ENCODE data around the gene TMEM107.

TMEM107 gene

GRCh38 chr17:8159459-8160223 lies 16.5 kb downstream of the TMEM107 start:
- TF ChIP-seq CTCF (conservative IDR thresholded peaks at IDR 0.05; ENCODE audit: low read depth, low read length), result no peak
- no peak for DNase-seq (ENCODE audit: low read depth)
- no peak overlapping the region for H3K4me3 ChIP-seq (ENCODE audit: low read length)

GRCh38 chr17:8159032-8159400 lies 17.2 kb downstream of the TMEM107 start:
- no peak for DNase-seq (ENCODE audit: low read depth)
- no peak for TF ChIP-seq CTCF (conservative IDR thresholded peaks at IDR 0.05; ENCODE audit: low read depth, low read length)
- no peak overlapping the region for H3K4me3 ChIP-seq (ENCODE audit: low read length)

GRCh38 chr17:8158267-8159031 lies 17.7 kb downstream of the TMEM107 start:
- peak; percentile 83 for TF ChIP-seq CTCF (conservative IDR thresholded peaks at IDR 0.05; ENCODE audit: low read depth, low read length)
- DNase-seq (ENCODE audit: low read depth), result no peak
- no peak overlapping the region for H3K4me3 ChIP-seq (ENCODE audit: low read length)

GRCh38 chr17:8156246-8156992 lies 19.8 kb downstream of the TMEM107 start:
- H3K4me3 ChIP-seq (ENCODE audit: low read length), result peak overlapping the region; percentile 72
- TF ChIP-seq CTCF (conservative IDR thresholded peaks at IDR 0.05; ENCODE audit: low read depth, low read length), result no peak
- DNase-seq (ENCODE audit: low read depth), result peak; percentile 100

- DNase-seq (ENCODE audit: low read depth), result no peak
- TF ChIP-seq CTCF (conservative IDR thresholded peaks at IDR 0.05; ENCODE audit: low read depth, low read length), result no peak
- H3K4me3 ChIP-seq (ENCODE audit: low read length), result peak overlapping the region; percentile 72
Observed at GRCh38 chr17:8155996-8156245, 20.3 kb downstream of the TMEM107 start.

GRCh38 chr17:8155231-8155995 lies 20.8 kb downstream of the TMEM107 start:
- H3K4me3 ChIP-seq (ENCODE audit: low read length), result peak overlapping the region; percentile 72
- no peak for DNase-seq (ENCODE audit: low read depth)
- TF ChIP-seq CTCF (conservative IDR thresholded peaks at IDR 0.05; ENCODE audit: low read depth, low read length), result no peak

Data from retinal pigment epithelial cell (primary cell).